Measurements from ENCODE around the gene CFAP298. TPM values are rescaled to one million over a fixed set of nuclear protein-coding genes. Genes with fewer than 3 reads are reported as not detected.
A peak's percentile ranks its signal among the peaks of the same experiment; 100 is the strongest.
"Not testable (repeated sequence)": the region's sequence is repeated elsewhere in the genome, so short reads cannot be mapped to it uniquely, and the experiment has no call there.

Gene CFAP298
- total and polyA plus RNA-seq, 4 donors, result 20.4 to 31.4 (median 25.0) TPM

DNA sequence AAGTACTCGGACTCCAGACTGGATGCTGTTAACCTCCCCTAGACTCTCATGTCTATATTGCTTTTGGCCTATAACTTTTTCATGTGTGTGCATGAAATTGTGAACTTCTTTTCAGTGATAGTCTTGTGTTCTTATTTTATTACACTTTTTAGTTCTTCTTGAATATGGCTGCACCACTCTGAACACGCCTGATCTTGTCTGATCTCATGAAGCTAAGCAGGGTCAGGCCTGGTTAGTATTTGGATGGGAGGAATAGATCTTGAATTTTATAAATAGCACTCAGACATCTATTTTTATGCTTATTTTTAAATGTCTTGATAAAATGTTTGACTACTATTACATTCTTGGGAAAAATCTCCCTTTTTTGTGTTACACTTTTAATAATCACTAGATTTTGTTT is 49.3 kb downstream of the CFAP298 start:
- H3K4me1 ChIP-seq (ENCODE audit: control insufficient read depth in 1 of 2, insufficient read depth in 2 of 2, low read length in 2 of 2), result peaks cover 4% of the 10 kb centered on the region in 2 donors
- DNase-seq (no peak), ATAC-seq (ENCODE audit: low FRiP score) (no peak)
- no peaks in the 10 kb centered on the region for H3K36me3 ChIP-seq (ENCODE audit: control insufficient read depth in 1 of 2, insufficient read depth in 2 of 2, low read length in 1 of 2)
- intact Hi-C loops (cut with DNase I), result loop anchor here in 1 of 2 donors (10.0 kb wide), 1 partner anchor 68 kb away; no protein-coding TSS in a partner anchor
- no peaks in the 10 kb centered on the region for H3K9me3 ChIP-seq (ENCODE audit: control insufficient read depth, low read length)
- 36 to 48% methylated on average over 2 of the region's 2 CpGs for whole genome bisulfite sequencing, 2 donors
- peak overlapping the region in 1 of 2 donors; percentile 76 for H3K27ac ChIP-seq (ENCODE audit: low read depth in 1 of 2, low read length in 2 of 2)
- no peaks in the 10 kb centered on the region for H3K27me3 ChIP-seq (ENCODE audit: control insufficient read depth in 1 of 2, insufficient read depth in 2 of 2, low read length in 1 of 2)
- H3K4me3 ChIP-seq (ENCODE audit: low read length in 2 of 2), result no peak overlapping the region

DNA sequence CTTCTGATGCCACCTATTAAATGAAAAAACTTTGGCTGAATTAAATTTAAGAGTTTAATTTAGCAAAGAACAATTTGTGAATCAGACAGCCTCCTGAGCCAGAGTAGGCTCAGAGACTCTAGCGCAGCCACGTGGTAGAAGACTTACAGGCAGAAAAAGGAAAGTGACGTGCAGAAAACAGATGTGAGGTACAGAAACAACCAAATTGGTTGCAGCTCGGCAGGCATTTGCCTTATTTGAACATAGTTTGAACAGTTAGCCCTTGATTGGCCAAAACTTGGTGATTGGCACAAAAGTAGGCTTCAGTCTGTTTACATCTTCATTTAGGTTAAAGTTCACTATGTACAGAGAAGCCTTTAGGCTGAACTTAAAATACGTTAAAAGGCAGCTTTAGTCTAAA is 49.8 kb downstream of the CFAP298 start:
- intact Hi-C loops (cut with DNase I), result loop anchor here in 1 of 2 donors (10.0 kb wide), 1 partner anchor 68 kb away; no protein-coding TSS in a partner anchor
- H3K9me3 ChIP-seq (ENCODE audit: control insufficient read depth, low read length), result no peaks in the 10 kb centered on the region
- H3K27me3 ChIP-seq (ENCODE audit: control insufficient read depth in 1 of 2, insufficient read depth in 2 of 2, low read length in 1 of 2), result no peaks in the 10 kb centered on the region
- H3K36me3 ChIP-seq (ENCODE audit: control insufficient read depth in 1 of 2, insufficient read depth in 2 of 2, low read length in 1 of 2), result no peaks in the 10 kb centered on the region
- WGBS, 2 donors, result 20 to 33% methylated on average over 5 of the region's 5 CpGs
- ATAC-seq (ENCODE audit: low FRiP score) (peak; percentile 74), DNase-seq (peak in 1 of 2 donors; percentile 65)
- peaks cover 4% of the 10 kb centered on the region in 2 donors for H3K4me1 ChIP-seq (ENCODE audit: control insufficient read depth in 1 of 2, insufficient read depth in 2 of 2, low read length in 2 of 2)
- no peak overlapping the region for H3K4me3 ChIP-seq (ENCODE audit: low read length in 2 of 2)
- peak overlapping the region; percentile 6 to 76 for H3K27ac ChIP-seq (ENCODE audit: low read depth in 1 of 2, low read length in 2 of 2)

DNA sequence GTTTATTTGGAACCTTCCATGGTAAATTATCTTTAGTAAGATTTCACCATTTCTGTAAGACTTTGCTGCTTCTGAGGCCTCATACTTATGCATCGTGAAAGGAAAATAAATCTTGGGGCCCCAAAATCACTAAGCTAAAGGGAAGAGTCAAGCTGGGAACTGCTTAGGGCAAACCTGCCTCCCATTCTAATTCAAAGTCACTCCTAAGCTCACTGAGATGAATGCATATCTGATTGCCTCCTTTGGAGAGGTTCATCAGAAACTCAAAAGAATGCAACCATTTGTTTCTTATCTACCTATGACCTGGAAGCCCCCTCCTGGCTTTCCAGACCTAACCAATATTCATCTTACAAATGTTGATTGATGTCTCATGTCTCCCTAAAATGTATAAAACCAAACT is 50.7 kb downstream of the CFAP298 start:
- ATAC-seq (ENCODE audit: low FRiP score); H3K4me3 ChIP-seq (ENCODE audit: low read length in 2 of 2); H3K9me3 ChIP-seq (ENCODE audit: control insufficient read depth, low read length); H3K36me3 ChIP-seq (ENCODE audit: control insufficient read depth in 1 of 2, insufficient read depth in 2 of 2, low read length in 1 of 2); DNase-seq; H3K4me1 ChIP-seq (ENCODE audit: control insufficient read depth in 1 of 2, insufficient read depth in 2 of 2, low read length in 2 of 2); H3K27ac ChIP-seq (ENCODE audit: low read depth in 1 of 2, low read length in 2 of 2); H3K27me3 ChIP-seq (ENCODE audit: control insufficient read depth in 1 of 2, insufficient read depth in 2 of 2, low read length in 1 of 2): not testable (repeated sequence)
- intact Hi-C loops (cut with DNase I), result loop anchor here in 1 of 2 donors (10.0 kb wide), 1 partner anchor 67 kb away; no protein-coding TSS in a partner anchor
- 78 to 94% methylated on average over 1 of the region's 1 CpG for WGBS, 2 donors

DNA sequence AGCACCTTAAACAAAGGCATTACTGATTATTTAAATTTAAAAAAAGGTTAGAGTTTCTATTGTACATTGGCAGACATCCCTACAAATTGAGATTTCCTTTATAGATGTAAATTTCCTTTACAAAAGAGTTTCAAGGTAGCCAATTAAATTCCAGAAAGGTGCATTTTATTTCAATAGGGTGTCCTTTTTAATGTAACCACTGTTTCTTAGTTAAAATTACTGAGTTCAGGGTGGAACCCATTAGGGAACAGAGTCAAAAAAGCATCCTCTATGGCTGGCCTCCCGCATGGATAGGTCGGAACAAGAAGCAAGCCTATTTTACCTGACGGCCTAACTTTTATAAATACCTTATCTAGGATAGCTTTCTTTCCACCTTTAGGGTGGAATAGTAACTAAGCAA is 51.3 kb downstream of the CFAP298 start:
- H3K4me3 ChIP-seq (ENCODE audit: low read length in 2 of 2), result no peak overlapping the region
- intact Hi-C loops (cut with DNase I), result loop anchor here in 1 of 2 donors (10.0 kb wide), 1 partner anchor 66 kb away; no protein-coding TSS in a partner anchor
- ATAC-seq (ENCODE audit: low FRiP score) (no peak), DNase-seq (no peak)
- no peaks in the 10 kb centered on the region for H3K9me3 ChIP-seq (ENCODE audit: control insufficient read depth, low read length)
- no peaks in the 10 kb centered on the region for H3K27me3 ChIP-seq (ENCODE audit: control insufficient read depth in 1 of 2, insufficient read depth in 2 of 2, low read length in 1 of 2)
- 92 to 97% methylated on average over 3 of the region's 3 CpGs for WGBS, 2 donors
- no peaks in the 10 kb centered on the region for H3K36me3 ChIP-seq (ENCODE audit: control insufficient read depth in 1 of 2, insufficient read depth in 2 of 2, low read length in 1 of 2)
- H3K27ac ChIP-seq (ENCODE audit: low read depth in 1 of 2, low read length in 2 of 2), result no peak overlapping the region
- no peaks in the 10 kb centered on the region for H3K4me1 ChIP-seq (ENCODE audit: control insufficient read depth in 1 of 2, insufficient read depth in 2 of 2, low read length in 2 of 2)

DNA sequence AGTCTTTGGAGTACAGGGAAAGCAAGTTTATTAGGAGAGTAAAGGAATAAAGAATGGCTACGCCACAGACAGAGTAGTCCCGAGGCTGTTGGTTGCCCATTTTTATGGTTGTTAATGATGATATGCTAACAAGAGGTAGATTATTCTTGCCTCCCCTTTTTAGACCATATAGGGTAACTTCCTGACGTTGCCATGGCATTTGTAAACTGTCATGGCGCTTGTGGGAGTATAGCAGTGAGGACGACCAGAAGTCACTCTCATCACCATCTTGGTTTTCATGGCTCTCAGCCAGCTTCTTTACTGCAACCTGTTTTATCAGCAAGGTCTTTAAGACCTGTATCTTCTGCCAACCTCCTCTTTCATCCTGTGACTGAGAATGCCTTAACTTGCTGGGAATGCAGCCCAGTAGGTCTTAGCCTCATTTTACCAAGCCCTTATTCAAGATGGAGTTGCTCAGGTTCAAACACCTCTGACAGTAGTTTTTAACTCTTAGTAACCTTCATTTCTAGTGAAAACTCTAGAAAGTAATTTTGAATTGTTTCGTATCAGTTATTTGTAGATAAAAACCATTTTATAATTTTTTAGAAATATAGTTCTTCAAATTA is 53.1 kb downstream of the CFAP298 start:
- DNase-seq (no peak), ATAC-seq (ENCODE audit: low FRiP score) (no peak)
- H3K9me3 ChIP-seq (ENCODE audit: control insufficient read depth, low read length), result no peaks in the 10 kb centered on the region
- H3K27ac ChIP-seq (ENCODE audit: low read depth in 1 of 2, low read length in 2 of 2), result no peak overlapping the region
- no peak overlapping the region for H3K4me3 ChIP-seq (ENCODE audit: low read length in 2 of 2)
- no peaks in the 10 kb centered on the region for H3K27me3 ChIP-seq (ENCODE audit: control insufficient read depth in 1 of 2, insufficient read depth in 2 of 2, low read length in 1 of 2)
- 94% methylated on average over 6 of the region's 6 CpGs for WGBS, 2 donors
- no peaks in the 10 kb centered on the region for H3K36me3 ChIP-seq (ENCODE audit: control insufficient read depth in 1 of 2, insufficient read depth in 2 of 2, low read length in 1 of 2)
- H3K4me1 ChIP-seq (ENCODE audit: control insufficient read depth in 1 of 2, insufficient read depth in 2 of 2, low read length in 2 of 2), result no peaks in the 10 kb centered on the region
- intact Hi-C loops (cut with DNase I), result no loop called here

DNA sequence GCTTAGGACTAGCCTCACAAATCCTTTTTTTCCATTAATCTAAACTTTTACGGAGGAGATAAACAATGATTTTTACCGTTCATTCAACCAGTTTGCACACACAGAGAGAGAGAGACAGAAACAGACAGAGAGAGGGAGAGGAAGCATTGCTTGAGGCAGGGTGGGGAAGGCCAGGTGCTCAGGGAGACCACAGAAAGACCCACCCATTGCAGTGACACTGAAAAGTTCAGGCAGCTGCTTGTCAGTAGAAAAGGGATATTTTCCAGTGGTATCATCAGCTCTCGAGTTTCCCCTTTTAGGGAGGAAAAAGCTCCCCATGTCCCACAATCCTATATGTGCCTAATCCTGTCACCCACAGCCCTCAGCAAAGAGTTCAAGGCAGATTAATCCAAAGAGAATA is 54.1 kb downstream of the CFAP298 start:
- no peaks in the 10 kb centered on the region for H3K4me1 ChIP-seq (ENCODE audit: control insufficient read depth in 1 of 2, insufficient read depth in 2 of 2, low read length in 2 of 2)
- no peaks in the 10 kb centered on the region for H3K9me3 ChIP-seq (ENCODE audit: control insufficient read depth, low read length)
- DNase-seq (no peak), ATAC-seq (ENCODE audit: low FRiP score) (no peak)
- no peaks in the 10 kb centered on the region for H3K36me3 ChIP-seq (ENCODE audit: control insufficient read depth in 1 of 2, insufficient read depth in 2 of 2, low read length in 1 of 2)
- 88 to 90% methylated on average over 3 of the region's 3 CpGs for WGBS, 2 donors
- H3K4me3 ChIP-seq (ENCODE audit: low read length in 2 of 2), result no peak overlapping the region
- H3K27ac ChIP-seq (ENCODE audit: low read depth in 1 of 2, low read length in 2 of 2), result no peak overlapping the region
- intact Hi-C loops (cut with DNase I), result no loop called here
- no peaks in the 10 kb centered on the region for H3K27me3 ChIP-seq (ENCODE audit: control insufficient read depth in 1 of 2, insufficient read depth in 2 of 2, low read length in 1 of 2)

DNA sequence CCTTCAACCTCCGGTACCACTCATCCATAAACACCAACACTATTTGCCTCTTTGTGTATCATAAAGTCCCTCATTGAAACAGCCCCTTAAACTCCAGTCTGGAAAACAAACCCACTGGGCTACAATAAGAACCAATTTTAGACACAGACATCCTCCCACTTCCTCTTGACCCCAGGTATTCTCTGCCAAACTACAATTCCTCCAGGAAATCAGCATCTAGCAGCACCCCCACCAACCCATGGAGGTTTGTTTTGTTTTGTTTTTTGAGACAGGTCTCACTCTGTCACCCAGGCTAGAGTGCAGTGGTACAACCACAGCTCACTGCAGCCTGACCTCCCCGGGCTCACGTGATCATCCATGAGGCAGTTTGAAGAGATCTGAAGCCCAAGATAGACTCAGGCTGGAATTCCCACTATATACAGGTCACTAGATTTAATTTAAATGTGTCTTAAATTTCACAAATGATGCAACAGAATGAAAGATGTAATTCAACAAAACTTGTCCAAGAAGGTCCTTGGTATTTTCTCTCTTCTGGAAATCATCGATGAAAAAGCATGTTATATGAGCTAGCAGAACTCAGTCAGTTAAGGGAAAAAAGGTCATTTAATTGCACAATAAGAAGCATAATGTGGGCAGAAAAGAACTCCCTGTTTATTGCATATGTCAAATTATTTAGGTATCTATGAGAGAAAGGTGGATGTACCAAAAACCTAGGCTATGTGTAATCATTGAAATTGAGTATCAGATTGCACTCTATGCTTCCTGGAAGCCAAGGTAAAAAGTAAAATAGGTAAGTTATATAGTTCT is 57.1 kb downstream of the CFAP298 start:
- Histone ChIP-seq H3K4me1 (ENCODE audit: control insufficient read depth in 1 of 2, insufficient read depth in 2 of 2, low read length in 2 of 2) (no peaks in the 10 kb centered on the region), H3K4me3 (ENCODE audit: low read length in 2 of 2) (no peak overlapping the region)
- no peak for ATAC-seq (ENCODE audit: low FRiP score)

DNA sequence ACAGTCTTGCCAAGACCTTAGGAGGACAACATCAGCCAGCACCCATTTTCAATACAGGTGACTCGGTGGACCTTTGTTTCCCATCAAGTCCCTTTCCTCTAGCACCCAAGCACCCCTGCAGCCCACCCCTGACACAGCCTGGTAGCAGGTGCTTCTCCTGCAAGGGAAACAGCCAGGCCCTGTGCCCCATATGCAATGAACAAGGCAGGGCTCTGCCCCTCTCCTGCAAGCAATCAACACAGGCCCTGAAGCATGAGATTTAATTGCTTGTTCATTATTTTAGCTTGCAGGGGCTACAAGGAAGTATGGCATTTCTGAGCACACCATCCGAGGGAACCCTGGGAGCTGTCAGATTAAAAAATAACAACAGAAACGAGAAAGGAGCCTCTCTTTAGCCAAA is 62.3 kb downstream of the CFAP298 start:
- intact Hi-C loops (cut with DNase I), result no loop called here
- H3K27ac ChIP-seq (ENCODE audit: low read depth in 1 of 2, low read length in 2 of 2), result no peak overlapping the region
- WGBS, 2 donors, result 89 to 92% methylated on average over 3 of the region's 3 CpGs

More for the DNA sequence above, 57.1 kb downstream of the CFAP298 start:
- intact Hi-C loops (cut with DNase I), result no loop called here
- Histone ChIP-seq H3K36me3 (ENCODE audit: control insufficient read depth in 1 of 2, insufficient read depth in 2 of 2, low read length in 1 of 2) (no peaks in the 10 kb centered on the region), H3K9me3 (ENCODE audit: control insufficient read depth, low read length) (no peaks in the 10 kb centered on the region), H3K27me3 (ENCODE audit: control insufficient read depth in 1 of 2, insufficient read depth in 2 of 2, low read length in 1 of 2) (no peaks in the 10 kb centered on the region), H3K27ac (ENCODE audit: low read depth in 1 of 2, low read length in 2 of 2) (no peak overlapping the region)
- DNase-seq, result no peak
- WGBS, 2 donors, result 96 to 98% methylated on average over 4 of the region's 4 CpGs

DNA sequence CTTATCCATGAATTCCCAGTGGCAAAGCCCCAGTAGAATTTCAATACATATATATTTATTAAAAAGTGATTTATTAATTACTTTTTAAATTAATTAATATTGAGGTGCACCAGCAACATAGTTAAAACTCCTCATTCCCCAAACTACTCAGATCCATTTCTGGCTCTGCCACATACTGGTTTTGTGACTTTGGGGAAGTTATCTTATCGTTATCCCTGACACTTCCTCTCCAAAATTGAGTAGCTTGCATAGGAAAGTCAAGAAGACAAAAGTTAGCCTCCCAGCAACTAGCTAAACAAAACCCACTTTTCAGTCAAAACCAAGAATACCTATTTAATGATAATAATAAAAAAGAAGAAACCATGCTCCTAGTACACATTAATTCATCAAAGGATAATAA is 62.7 kb downstream of the CFAP298 start:
- no peak overlapping the region for H3K27ac ChIP-seq (ENCODE audit: low read depth in 1 of 2, low read length in 2 of 2)
- intact Hi-C loops (cut with DNase I), result no loop called here
- H3K27me3 ChIP-seq (ENCODE audit: control insufficient read depth in 1 of 2, insufficient read depth in 2 of 2, low read length in 1 of 2), result no peaks in the 10 kb centered on the region
- DNase-seq, result no peak
- H3K36me3 ChIP-seq (ENCODE audit: control insufficient read depth in 1 of 2, insufficient read depth in 2 of 2, low read length in 1 of 2), result no peaks in the 10 kb centered on the region
- H3K4me3 ChIP-seq (ENCODE audit: low read length in 2 of 2), result no peak overlapping the region
- WGBS, 2 donors, result 83 to 88% methylated on average over 1 of the region's 1 CpG
- ATAC-seq (ENCODE audit: low FRiP score), result no peak
- no peaks in the 10 kb centered on the region for H3K9me3 ChIP-seq (ENCODE audit: control insufficient read depth, low read length)
- no peaks in the 10 kb centered on the region for H3K4me1 ChIP-seq (ENCODE audit: control insufficient read depth in 1 of 2, insufficient read depth in 2 of 2, low read length in 2 of 2)

More for the DNA sequence above, 62.3 kb downstream of the CFAP298 start:
- H3K27me3 ChIP-seq (ENCODE audit: control insufficient read depth in 1 of 2, insufficient read depth in 2 of 2, low read length in 1 of 2), result no peaks in the 10 kb centered on the region
- H3K9me3 ChIP-seq (ENCODE audit: control insufficient read depth, low read length), result no peaks in the 10 kb centered on the region
- no peak overlapping the region for H3K4me3 ChIP-seq (ENCODE audit: low read length in 2 of 2)
- no peaks in the 10 kb centered on the region for H3K36me3 ChIP-seq (ENCODE audit: control insufficient read depth in 1 of 2, insufficient read depth in 2 of 2, low read length in 1 of 2)
- ATAC-seq (ENCODE audit: low FRiP score), result no peak
- H3K4me1 ChIP-seq (ENCODE audit: control insufficient read depth in 1 of 2, insufficient read depth in 2 of 2, low read length in 2 of 2), result no peaks in the 10 kb centered on the region
- no peak for DNase-seq

Measured in aorta (tissue), 5 donors.